Activated gamma-delta T cell treated with Interleukin-2 at 50 U/mL for 16 hours (primary cell): ENCODE data around the gene PNLIPRP3.

Source experiments
- DNase-seq: peaks from one replicate; pipeline ENCODE4 v3.0.0-alpha.2; 2020

The PNLIPRP3 gene

DNA sequence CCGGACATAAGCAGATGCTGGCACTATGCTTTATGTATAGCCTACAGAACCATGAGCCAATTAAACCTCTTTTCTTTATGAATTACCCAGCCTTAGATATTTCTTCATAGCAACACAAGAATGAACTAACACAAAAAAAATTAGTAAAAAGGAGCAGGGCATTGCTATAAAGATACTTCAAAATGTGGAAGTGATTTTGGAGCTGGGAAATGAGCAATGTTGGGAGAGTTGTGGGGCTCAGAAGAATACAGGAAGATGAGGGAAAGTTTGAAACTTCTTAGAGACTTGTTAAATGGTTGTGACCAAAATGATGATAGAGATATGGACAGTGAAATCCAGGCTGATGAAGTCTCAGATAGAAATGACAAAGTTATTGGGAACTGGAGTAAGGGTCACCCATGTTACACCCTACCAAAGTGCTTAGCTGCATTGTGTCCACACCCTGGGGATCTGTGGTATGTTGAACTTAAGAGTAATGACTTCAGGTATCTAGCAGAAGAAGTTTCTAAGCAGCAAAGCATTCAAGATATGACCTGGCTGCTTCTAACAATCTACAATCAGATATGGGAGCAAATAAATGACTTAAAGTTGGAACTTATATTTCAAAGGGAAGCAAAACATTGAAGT is 24.2 kb downstream of the PNLIPRP3 start:
- no peak for DNase-seq

DNA sequence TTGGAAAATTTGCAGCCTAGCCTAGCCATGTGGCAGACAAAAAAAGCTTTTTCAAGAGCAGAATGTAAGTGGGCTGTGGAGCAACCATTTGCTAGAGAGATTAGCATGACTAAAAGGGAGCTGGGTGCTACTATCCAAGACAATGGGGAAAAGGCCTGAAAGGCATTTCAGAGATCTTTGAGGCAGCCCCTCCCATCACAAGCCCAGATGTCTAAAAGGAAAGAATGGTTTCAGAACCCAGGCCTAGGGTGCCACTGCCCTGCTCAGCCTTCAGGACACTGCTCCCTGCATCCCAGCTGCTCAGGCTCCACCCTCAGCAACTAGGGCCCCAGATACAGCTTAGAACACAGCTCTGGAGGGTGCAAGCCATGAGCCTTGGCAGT is 24.7 kb downstream of the PNLIPRP3 start:
- no peak for DNase-seq

DNA sequence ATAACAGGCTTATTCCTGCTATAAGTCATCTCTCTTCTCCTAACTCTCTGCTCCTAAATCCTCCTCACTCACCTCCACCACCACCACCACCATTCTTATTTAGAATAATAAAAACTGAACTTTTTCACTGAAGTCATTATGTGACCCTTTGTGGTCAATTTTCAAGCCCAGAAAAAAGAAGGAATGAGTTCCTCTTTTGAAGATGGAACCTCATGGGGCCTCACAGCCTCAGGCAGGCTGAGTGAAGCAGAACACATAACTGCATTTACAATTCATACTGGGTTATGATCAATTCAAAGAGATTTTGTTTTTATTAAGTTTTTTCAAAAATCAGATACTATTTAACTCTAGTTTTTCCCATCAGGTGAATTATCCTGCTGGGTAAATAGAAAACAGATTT is 29.8 kb downstream of the PNLIPRP3 start:
- no peak for DNase-seq

DNA sequence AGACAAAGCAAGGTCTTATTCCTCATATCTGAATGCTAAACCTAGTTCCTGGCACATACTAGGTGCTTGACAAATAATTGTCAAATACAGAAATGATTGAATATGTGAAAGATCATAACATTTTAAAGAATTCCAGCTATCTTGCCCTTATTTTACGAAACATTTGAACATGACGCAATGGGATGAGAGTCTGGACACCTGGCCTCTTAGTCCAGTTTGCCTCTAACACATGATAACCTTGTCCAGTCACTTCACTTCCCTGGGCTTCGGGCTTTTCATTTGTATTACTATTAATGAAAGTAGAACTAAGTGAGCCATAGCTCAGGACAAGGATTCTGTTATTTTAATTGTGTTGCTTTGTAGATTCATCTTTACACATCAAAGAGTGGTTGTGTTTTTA is 32.6 kb downstream of the PNLIPRP3 start:
- DNase-seq = no peak

DNA sequence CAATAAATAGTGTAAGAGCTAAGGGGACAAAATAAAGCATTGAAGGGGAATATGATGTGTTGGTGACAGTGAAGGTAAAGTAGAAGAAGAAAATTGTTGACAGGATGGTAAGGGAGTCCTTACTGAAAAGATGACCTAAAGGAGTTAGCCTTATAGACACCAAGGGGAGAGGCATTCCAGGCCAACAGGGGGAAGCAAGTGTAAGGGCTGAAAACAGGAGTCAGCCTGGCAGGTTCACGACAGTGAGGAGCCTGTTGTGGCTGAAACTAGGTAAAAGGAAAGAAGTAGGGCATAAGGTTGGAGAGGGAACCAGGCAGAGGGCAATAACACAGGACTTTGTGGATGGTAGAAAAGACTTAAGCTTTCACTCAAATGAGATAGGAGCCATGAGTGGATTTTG is 34.0 kb downstream of the PNLIPRP3 start:
- no peak for DNase-seq

DNA sequence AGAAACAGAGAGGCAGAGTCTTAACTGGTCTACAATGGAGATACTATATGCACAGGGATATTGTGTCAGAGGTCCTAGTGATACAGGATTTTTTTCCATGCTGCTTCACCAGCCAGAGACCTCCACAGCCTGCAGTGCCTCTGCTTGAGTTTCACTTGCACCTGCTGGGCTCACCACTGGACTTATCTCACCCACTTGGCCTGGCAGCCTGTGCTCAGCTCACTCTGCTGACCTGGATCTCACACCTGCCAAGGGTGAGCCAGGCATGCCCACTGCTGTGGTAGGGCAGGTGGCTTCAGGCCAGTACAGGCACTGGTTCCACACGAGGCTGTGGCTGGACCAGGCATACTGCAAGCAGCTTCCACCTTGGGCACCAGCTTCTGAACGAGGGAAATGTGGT is 36.6 kb downstream of the PNLIPRP3 start:
- no peak for DNase-seq

DNA sequence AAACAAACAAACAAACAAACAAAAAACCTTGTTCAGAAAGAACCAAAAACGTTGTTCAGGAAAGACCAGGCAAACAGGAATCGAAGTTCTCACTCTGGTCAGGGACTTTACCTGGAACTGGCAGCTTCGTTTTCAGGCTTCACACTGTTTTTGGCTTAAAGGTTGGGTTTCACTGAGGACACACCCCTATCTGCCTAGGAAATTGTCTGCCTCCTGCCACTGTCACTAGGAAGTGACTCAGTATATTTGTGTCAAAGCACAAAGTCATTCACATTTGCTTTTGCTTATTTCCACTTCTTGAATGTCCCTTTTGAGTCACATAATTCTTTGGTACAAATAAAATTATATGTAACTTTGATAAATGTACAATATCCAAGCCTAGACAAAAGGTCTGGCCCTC is 37.9 kb downstream of the PNLIPRP3 start:
- DNase-seq = no peak

DNA sequence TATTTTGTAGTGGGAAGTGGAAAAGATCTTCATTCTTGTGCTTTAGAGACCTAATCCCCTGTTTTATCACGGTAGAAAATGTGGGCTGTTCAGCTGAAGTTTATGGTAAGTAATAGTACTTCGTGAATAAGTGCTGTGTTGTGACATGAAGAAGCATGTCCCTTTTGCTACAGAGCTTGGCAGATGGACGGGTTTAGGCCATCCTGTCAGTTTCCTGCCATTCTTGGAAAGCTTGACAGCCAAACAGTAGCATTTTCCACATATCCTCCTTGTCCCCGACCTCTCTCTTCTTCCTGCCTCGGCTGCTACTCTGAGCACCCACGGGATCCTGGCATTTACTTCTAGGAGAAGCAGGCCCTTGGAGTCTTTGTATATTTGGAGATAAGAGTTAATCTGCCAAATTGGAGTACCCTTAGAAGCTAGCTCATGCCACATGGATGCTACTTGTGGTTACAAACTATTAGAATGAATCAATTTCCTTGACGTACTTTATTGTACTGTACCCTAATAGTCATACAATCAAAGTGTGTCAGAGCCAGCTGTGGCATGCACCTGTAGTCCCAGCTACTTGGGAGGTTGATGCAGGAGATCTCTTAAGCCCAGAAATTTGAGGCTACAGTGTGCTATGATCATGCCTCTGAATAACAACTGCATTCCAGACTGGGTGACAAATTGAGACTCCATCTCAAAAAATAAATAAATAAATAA is 39.2 kb downstream of the PNLIPRP3 start:
- DNase-seq = no peak

DNA sequence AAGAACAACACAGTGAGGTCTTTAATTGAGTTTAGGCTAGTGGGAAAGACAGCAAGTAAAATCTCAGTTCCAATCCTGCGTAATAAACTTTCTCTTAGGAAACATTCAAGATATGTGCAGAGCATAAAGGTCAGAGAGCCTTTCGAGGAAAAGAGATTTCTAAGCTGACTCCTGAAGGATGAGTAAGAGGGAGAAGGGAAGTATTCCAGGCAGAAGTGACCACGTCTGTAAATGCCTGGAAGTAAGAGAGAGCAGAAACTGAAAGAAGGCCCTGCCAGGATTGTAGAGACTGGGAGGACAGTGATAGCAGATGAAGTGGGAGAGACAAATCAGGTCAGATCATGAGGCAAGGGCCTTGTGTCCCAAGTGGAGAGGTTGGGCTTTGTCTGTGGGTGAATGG is 41.8 kb downstream of the PNLIPRP3 start:
- no peak for DNase-seq

DNA sequence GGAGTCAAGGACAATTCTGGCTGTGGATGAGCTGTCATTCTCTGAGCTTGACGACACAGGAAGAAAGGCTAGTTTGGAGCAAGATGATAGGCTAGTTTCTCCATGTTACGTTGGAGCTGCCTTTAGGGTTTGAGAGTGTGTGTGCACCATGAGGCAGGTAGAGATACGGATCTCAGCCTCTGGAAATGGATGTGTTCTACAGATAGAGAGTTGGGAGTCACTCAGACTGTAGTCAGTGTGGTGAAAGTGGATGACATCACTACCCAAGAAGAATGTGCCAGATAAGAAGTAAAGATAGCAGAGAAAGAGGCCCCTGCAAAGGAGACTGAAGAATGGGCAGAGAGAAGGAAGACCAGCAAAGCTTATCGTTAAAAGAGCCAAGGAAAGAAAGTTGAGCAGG is 42.4 kb downstream of the PNLIPRP3 start:
- DNase-seq = no peak

DNA sequence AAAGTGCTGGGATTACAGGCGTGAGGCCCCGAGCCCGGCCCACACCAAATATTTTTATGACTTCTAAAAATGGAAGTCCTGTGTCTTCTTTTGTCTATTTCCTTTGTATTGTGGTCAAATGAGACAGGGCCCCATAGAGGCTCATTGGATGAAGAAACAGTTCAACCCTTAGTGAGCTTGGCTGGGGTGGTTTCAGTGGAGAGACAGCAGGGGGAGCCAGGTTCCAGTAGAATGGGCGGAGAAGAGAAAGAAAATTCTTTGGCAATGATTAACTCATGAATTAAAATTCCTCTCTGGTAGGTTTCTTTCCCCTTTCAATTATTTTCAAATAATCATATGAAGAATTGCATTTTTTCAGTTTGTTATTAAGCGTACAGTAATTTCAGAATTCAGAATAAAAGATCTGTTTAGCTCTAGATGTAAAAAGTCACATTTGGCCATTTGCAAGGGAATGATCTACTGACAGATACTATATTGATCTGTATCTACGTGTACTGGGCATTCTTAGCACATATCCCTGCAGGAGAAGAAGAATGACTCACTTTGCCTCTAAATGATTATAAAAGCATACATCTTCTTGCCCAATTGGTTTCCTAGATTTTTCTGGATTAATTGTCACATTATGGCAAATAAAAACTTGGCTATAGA is 43.2 kb downstream of the PNLIPRP3 start:
- no peak for DNase-seq

DNA sequence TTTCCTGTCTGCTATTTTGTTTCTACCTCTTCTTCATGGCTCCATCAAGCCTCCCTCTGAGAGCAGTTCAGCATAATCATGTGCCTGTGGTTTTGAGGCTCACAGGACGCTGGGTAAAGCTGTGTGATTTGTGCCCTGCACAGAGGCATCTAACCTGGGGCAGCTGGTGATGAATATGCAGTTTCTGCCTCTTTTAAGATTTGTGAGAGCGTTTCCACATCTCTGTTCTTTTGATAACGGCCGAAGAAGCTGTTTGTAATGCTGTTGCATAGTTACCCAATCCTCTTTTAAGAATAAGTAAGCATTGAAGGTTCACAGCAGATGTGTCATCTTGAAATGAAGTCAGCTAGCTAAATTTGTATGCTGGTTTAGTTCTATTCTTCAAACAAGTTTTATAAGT is 45.2 kb downstream of the PNLIPRP3 start:
- DNase-seq = no peak

DNA sequence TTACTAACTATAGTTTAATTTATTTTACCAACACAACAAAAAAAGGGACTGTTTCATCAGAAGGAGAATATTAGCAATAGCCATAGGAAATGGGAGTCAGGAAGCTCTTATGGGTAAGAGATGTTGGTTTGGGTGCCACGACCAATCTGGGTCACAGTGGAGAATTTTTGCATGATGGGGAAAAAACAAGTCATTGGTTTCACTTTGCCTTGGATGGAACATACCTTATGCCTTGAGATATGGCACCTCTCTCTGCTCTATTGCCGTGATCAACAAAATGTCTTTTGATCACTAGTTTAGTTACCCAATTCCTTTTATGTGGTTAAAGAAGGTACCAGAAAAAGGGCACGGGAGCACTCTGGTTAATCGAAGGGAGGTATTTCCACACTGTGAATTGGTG is 48.2 kb downstream of the PNLIPRP3 start:
- DNase-seq = no peak

DNA sequence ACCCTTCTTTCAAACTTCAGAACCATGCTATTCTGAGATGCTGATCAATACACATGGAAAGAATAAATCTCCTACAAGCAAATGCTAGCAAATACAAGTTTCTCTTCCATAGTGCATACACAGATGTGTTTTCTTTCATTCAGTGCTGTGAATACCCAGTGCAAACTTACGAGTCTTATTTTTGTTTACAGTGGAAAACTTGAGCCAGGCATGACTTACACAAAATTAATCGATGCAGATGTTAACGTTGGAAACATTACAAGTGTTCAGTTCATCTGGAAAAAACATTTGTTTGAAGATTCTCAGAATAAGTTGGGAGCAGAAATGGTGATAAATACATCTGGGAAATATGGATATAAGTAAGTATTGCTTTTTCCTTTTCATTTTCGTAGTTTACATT is 48.8 kb downstream of the PNLIPRP3 start:
- no peak for DNase-seq

DNA sequence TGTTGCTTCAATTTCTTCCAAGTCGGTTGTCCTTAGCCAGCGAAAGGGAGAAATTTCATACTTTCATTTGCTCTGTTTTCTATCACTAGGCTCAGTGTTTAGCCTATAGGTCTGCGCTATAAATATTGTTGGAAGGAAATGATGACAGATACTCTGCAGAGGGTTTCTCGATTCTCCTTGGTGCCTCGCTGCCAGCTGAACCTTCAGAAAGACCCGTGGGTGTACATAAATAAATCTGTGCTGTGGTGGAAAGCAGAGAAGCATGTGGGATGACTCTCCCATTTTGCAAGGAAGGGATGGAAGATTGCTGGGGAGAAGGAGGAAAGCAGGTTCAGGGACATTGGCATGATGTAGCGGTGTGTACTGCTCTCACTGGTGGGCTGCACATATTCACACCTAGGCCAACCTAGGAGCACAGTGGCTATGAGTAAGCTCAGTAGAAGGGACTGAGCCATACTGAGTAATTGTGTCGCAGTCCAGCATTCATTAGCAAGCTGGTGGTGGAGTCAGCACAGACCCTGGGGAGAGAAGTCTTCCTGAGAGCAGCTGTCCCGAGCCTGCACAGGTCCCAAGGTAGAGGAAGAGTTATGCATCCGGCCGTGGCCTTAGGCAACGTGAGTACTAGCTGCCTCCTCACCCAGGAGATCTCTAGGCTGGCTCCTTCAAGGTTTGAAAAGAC is 50.5 kb downstream of the PNLIPRP3 start:
- DNase-seq = no peak

DNA sequence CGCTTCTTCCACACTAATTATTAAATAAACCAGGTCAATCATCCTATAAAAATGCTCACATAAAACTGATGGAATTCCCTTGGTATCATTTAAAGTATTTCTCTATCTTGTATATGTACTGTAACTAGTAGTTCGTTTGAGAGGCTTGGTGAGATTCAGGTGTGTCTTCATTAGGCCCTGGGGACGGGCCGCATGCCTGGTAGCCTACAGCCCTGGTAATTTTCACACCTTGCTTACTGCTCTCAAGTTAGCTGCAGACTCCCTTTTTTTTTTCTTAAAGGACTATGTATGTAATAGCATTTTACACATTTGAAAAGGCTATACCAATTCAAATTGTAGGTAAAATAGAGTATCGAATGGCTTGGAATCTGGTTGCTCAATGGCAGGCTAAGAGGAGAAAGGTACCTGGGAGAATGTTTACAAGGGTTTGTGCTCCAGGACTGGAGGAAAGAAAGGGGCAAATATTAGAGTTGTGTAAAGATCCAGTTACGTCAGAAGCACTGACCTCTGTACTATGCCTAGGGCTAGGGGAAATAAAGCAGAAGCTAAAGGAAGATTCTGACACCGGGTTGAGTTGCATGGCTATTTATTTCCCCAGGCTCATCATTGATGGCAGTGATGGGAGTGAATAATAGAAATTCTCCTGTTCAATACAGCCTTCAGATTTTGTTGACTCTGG is 59.3 kb downstream of the PNLIPRP3 start:
- no peak for DNase-seq

DNA sequence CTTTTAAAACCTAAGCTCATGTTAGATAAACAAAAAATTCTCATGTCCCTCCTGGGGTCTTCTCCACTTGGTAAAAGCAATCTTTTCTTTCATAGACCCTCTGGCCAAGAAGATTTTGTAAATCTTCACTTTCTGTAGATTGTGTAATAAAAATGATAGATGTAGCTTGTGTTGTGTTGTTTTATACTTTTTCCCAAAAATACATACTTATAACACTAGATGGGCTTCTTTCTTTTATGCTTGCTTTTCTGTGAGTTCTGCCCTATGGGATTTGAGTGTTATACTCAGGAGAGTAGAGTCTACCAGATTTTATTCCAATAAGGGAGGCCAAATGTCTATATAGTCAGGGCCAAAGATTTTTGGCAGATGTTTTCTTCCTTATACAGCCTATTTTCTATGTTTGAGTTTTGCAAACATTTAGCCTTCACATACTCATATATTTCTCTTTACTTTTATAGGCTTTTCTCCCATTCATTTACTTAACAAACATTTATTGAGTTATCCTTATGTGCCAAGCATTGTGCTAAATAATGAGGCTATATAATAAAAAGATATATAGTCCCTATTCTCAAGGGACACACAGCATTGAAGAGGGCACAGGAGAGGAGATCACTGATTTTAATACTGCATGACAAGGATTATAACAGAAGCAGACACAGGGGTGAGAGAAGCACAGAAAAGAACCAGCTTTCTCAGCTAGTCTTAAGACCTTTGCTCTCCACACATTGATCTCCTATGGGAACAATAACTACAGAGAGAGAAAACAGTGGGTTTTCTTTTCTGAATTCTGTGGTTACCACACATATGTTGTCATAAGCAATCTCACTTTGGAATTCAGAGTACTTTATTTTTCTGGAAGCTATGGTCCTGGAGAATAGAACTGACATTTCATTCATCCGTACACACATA is 60.1 kb downstream of the PNLIPRP3 start:
- DNase-seq = no peak

DNA sequence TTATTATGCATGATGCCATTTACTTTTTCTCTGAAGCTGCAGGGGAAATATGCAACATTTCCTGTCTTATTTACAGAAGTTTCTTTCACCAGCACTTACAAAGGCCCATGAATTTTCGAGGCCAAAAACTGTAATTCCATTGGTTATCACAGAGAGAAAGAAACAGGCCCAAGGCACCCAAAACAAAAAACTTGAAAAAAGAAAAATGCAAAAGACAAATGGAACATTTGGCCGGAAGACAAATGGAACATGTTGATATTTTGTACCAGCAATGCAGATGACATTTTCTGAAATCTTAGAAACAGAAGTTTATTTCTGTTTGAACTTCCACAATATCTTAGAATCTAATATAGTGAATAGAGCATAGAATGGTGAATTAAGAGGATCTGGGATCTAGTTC is 61.8 kb downstream of the PNLIPRP3 start:
- no peak for DNase-seq

DNA sequence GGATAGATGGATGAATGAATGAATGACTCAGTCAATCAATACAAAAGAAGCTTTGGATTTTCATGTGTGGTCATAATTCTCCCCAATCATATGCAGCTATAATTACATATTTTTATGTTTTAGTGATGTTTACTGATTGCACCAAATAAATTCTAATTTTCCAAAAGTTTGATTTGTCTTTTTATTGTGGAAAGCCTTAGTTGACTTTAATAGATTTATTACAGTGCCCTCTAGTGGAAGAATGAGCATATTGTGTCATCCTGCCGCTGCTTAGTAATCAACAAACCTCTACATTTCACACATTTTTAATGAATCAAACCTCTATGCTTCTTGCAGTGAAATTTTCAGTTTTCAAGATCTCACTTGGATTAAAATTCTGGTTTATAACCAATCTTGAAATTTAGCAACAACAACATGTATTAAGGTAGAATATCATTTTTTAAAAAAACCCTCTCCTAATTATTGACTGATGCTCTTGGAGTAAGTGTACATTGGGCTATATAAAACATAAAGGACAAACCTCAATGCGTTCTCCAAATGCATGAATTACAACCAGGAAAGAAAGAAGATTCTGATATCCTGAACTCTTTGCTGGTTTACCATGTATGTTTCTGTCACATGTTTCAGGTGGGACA is 62.5 kb downstream of the PNLIPRP3 start:
- DNase-seq = no peak

DNA sequence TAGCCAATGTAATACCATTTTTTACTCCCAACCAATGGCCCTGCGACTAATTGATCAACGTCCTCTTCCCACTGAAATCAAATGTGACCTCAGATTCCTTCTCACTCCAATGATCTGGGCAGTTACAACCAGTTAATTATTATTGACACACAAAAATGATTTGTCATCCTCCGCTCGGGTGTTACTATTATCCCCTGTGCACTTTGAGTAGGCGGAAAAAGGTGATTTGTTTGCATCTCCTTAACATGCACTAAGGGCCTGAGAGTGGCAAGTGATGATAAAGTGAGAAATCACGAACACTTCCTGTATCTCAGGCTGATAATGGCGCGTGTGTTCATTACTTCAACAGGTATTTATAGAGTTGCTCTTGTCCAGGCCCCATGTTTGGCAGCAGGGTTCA is 77.1 kb downstream of the PNLIPRP3 start:
- no peak for DNase-seq

DNA sequence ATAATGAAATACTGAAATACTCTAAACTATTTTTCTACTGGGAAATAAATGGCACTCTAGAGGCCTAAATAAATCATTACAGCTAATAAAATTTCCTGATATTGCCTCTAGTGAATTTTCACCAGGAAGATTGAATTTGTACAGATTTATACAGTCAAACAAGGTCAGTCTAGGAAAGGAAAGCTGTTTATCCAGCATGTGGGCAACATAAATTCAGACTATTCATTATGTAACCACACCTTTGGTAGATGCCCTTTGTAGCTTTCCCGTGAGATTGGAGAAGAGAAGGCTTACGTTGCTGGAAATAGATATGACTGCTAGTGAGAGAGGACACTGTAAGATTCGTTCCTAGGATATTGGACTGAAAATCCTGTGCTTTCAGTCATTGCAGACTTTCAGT is 82.9 kb downstream of the PNLIPRP3 start:
- DNase-seq = no peak

DNA sequence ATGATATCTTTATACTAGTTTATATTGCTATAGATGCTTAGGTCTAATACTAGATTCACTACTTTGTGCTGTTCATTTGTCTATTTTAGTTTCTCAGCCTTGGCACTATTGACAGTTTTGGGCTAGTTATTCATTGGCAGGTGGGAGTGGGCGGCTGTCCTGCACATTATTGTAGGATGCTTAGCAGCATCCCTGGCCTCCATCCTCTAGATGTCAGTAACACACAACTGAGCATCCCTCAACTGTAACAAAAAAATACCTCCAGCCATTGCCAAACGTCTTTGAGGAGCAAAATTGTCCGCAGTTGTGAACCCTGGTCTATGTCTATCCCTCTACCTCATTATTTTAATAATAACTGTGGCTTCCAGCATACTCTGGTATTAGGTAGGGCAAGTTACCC is 83.7 kb downstream of the PNLIPRP3 start:
- no peak for DNase-seq
